Femur (tissue), 1 donor: ENCODE results near the gene PCLAF.
"Not testable (repeated sequence)": the region's sequence is repeated elsewhere in the genome, so short reads cannot be mapped to it uniquely, and the experiment has no call there.

Source experiments
- DNase-seq: peaks from one replicate; pipeline ENCODE4 v3.0.0-alpha.2; 2017

The PCLAF gene

GRCh38 chr15:64381000-64381751, at the start of gene PCLAF:
Gene PCLAF, minus strand, starts transcription at chr15:64381441. Its CDS starts 70 bp downstream, at chr15:64381371.
- peak; percentile 98 for DNase-seq

- DNase-seq = peak; percentile 62
Measured at GRCh38 chr15:64430000-64430735, 48.9 kb upstream of the PCLAF start.

GRCh38 chr15:64429448-64429847, 48.2 kb upstream of the PCLAF start:
- no peak for DNase-seq

- no peak for DNase-seq
Measured at GRCh38 chr15:64426845-64427465, 45.7 kb upstream of the PCLAF start.

GRCh38 chr15:64425221-64425620, 44.0 kb upstream of the PCLAF start:
- DNase-seq = no peak

GRCh38 chr15:64423970-64424369, 42.7 kb upstream of the PCLAF start:
- no peak for DNase-seq

GRCh38 chr15:64422697-64423096, 41.5 kb upstream of the PCLAF start:
- DNase-seq = no peak

- DNase-seq = no peak
Measured at GRCh38 chr15:64412216-64412615, 31.0 kb upstream of the PCLAF start.

- DNase-seq = no peak
Measured at GRCh38 chr15:64400583-64400982, 19.3 kb upstream of the PCLAF start.

- DNase-seq = no peak
Measured at GRCh38 chr15:64398575-64398974, 17.3 kb upstream of the PCLAF start.

GRCh38 chr15:64396789-64397188, 15.5 kb upstream of the PCLAF start:
- no peak for DNase-seq

- DNase-seq = not testable (repeated sequence)
Measured at GRCh38 chr15:64392471-64392870, 11.2 kb upstream of the PCLAF start.

- DNase-seq = no peak
Measured at GRCh38 chr15:64389036-64389435, 7.8 kb upstream of the PCLAF start.

- peak; percentile 98 for DNase-seq
Measured at GRCh38 chr15:64387562-64388168, 6.4 kb upstream of the PCLAF start, which contains the start of gene TRIP4. Gene TRIP4, plus strand, starts transcription at chr15:64387836. Its CDS starts 28 bp downstream, at chr15:64387864.

GRCh38 chr15:64386291-64386690, 5.0 kb upstream of the PCLAF start:
- DNase-seq = no peak

GRCh38 chr15:64383760-64384159, 2.5 kb upstream of the PCLAF start:
- no peak for DNase-seq

- not testable (repeated sequence) for DNase-seq
Measured at GRCh38 chr15:64380130-64380870, 941 bp downstream of the PCLAF start.

GRCh38 chr15:64379216-64379960, 1.9 kb downstream of the PCLAF start:
- DNase-seq = no peak

- DNase-seq = no peak
Measured at GRCh38 chr15:64373360-64373759, 7.9 kb downstream of the PCLAF start.

- DNase-seq = not testable (repeated sequence)
Measured at GRCh38 chr15:64371383-64371782, 9.9 kb downstream of the PCLAF start.

GRCh38 chr15:64369078-64369607, 12.1 kb downstream of the PCLAF start:
- DNase-seq = no peak
